ENCODE results near the gene VAV3.

VAV3 gene

GRCh38 chr1:107698161-107698560 is 266.8 kb downstream of the VAV3 start:
- no peak for TF ChIP-seq Cebpa-rat (IDR thresholded peaks at IDR 0.05)
- peaks cover 0 to 6% (median 0%) of the 10 kb centered on the region in 11 experiments; a peak in 2 of 22 replicates for H3K9me3 ChIP-seq (replicated peaks in 1 of 11)
- H3K4me1 ChIP-seq = 0 out of 20 replicates have a peak, but pooled peaks cover 0 to 5% (median 0%) of the 10 kb centered on the region in 10 experiments
- no peak overlapping the region for H3K4me3 ChIP-seq
- H3K9ac ChIP-seq = no peak overlapping the region
- no peak overlapping the region for H3K27ac ChIP-seq
- H3K27me3 ChIP-seq = no peaks in the 10 kb centered on the region
- H4K20me1 ChIP-seq = no peaks in the 10 kb centered on the region
- peaks cover 35 to 100% (median 87%) of the 10 kb centered on the region in 11 experiments for H3K36me3 ChIP-seq
- no peak overlapping the region for H3K4me2 ChIP-seq

GRCh38 chr1:107695341-107695740 is 269.6 kb downstream of the VAV3 start:
- Histone ChIP-seq H3K4me3 (no peak overlapping the region), H4K20me1 (no peaks in the 10 kb centered on the region), H3K36me3 (peaks cover 38 to 98% (median 82%) of the 10 kb centered on the region in 11 experiments), H3K9me3 (replicated peaks in 1 of 11) (peaks cover 0 to 4% (median 0%) of the 10 kb centered on the region in 11 experiments; a peak in 2 of 22 replicates), H3K9ac (no peak overlapping the region), H3K4me1 (0 out of 20 replicates have a peak, but pooled peaks cover 0 to 5% (median 0%) of the 10 kb centered on the region in 10 experiments), H3K4me2 (no peak overlapping the region), H3K27me3 (no peaks in the 10 kb centered on the region), H3K27ac (no peak overlapping the region)
- TF ChIP-seq Cebpa-rat (IDR thresholded peaks at IDR 0.05) = no peak

- no peak overlapping the region for H3K4me3 ChIP-seq
- no peaks in the 10 kb centered on the region for H3K27me3 ChIP-seq
- no peaks in the 10 kb centered on the region for H4K20me1 ChIP-seq
- H3K9ac ChIP-seq = no peak overlapping the region
- H3K9me3 ChIP-seq (replicated peaks in 1 of 11) = no peaks in the 10 kb centered on the region
- peaks cover 26 to 98% (median 72%) of the 10 kb centered on the region in 11 experiments for H3K36me3 ChIP-seq
- H3K4me2 ChIP-seq = no peak overlapping the region
- no peak for TF ChIP-seq Cebpa-rat (IDR thresholded peaks at IDR 0.05)
- H3K4me1 ChIP-seq = 0 out of 20 replicates have a peak, but pooled peaks cover 0 to 5% (median 0%) of the 10 kb centered on the region in 10 experiments
- no peak overlapping the region for H3K27ac ChIP-seq
Observed at GRCh38 chr1:107692580-107693345, 272.2 kb downstream of the VAV3 start.

- Histone ChIP-seq H3K27ac (no peak overlapping the region), H3K9ac (no peak overlapping the region), H3K9me3 (replicated peaks in 1 of 11) (no peaks in the 10 kb centered on the region), H3K4me2 (no peak overlapping the region), H3K36me3 (peaks cover 18 to 87% (median 59%) of the 10 kb centered on the region in 11 experiments; a peak in 20 of 22 replicates), H3K27me3 (no peaks in the 10 kb centered on the region), H3K4me3 (no peak overlapping the region), H4K20me1 (no peaks in the 10 kb centered on the region), H3K4me1 (0 out of 20 replicates have a peak, but pooled peaks cover 0 to 5% (median 0%) of the 10 kb centered on the region in 10 experiments)
- no peak for TF ChIP-seq Cebpa-rat (IDR thresholded peaks at IDR 0.05)
Observed at GRCh38 chr1:107691540-107691939, 273.4 kb downstream of the VAV3 start.

GRCh38 chr1:107690491-107690890 is 274.5 kb downstream of the VAV3 start:
- Histone ChIP-seq H3K9ac (no peak overlapping the region), H3K36me3 (peaks cover 18 to 81% (median 53%) of the 10 kb centered on the region in 11 experiments; a peak in 20 of 22 replicates), H3K9me3 (replicated peaks in 1 of 11) (no peaks in the 10 kb centered on the region), H3K4me1 (0 out of 20 replicates have a peak, but pooled peaks cover 0 to 2% (median 0%) of the 10 kb centered on the region in 10 experiments), H4K20me1 (no peaks in the 10 kb centered on the region), H3K27ac (no peak overlapping the region), H3K4me2 (no peak overlapping the region), H3K4me3 (no peak overlapping the region), H3K27me3 (no peaks in the 10 kb centered on the region)
- no peak for TF ChIP-seq Cebpa-rat (IDR thresholded peaks at IDR 0.05)

GRCh38 chr1:107689733-107690132 is 275.2 kb downstream of the VAV3 start:
- peaks cover 17 to 73% (median 46%) of the 10 kb centered on the region in 11 experiments; a peak in 20 of 22 replicates for H3K36me3 ChIP-seq
- H3K27me3 ChIP-seq = no peaks in the 10 kb centered on the region
- H3K9me3 ChIP-seq (replicated peaks in 1 of 11) = no peaks in the 10 kb centered on the region
- H3K4me3 ChIP-seq = no peak overlapping the region
- no peak overlapping the region for H3K4me2 ChIP-seq
- H3K9ac ChIP-seq = no peak overlapping the region
- no peaks in the 10 kb centered on the region for H4K20me1 ChIP-seq
- TF ChIP-seq Cebpa-rat (IDR thresholded peaks at IDR 0.05) = no peak
- H3K27ac ChIP-seq = no peak overlapping the region
- no peaks in the 10 kb centered on the region for H3K4me1 ChIP-seq

GRCh38 chr1:107689159-107689558 is 275.8 kb downstream of the VAV3 start:
- Histone ChIP-seq H3K27me3 (no peaks in the 10 kb centered on the region), H3K4me2 (no peak overlapping the region), H3K27ac (no peak overlapping the region), H3K9ac (no peak overlapping the region), H4K20me1 (no peaks in the 10 kb centered on the region), H3K9me3 (replicated peaks in 1 of 11) (no peaks in the 10 kb centered on the region), H3K36me3 (peaks cover 12 to 73% (median 44%) of the 10 kb centered on the region in 11 experiments; a peak in 20 of 22 replicates), H3K4me3 (no peak overlapping the region), H3K4me1 (no peaks in the 10 kb centered on the region)
- no peak for TF ChIP-seq Cebpa-rat (IDR thresholded peaks at IDR 0.05)

- H4K20me1 ChIP-seq = no peaks in the 10 kb centered on the region
- H3K36me3 ChIP-seq = peaks cover 11 to 72% (median 38%) of the 10 kb centered on the region in 11 experiments; a peak in 20 of 22 replicates
- H3K27ac ChIP-seq = no peak overlapping the region
- no peak for TF ChIP-seq Cebpa-rat (IDR thresholded peaks at IDR 0.05)
- H3K4me1 ChIP-seq = no peaks in the 10 kb centered on the region
- H3K4me2 ChIP-seq = no peak overlapping the region
- no peak overlapping the region for H3K9ac ChIP-seq
- H3K27me3 ChIP-seq = no peaks in the 10 kb centered on the region
- H3K4me3 ChIP-seq = no peak overlapping the region
- no peaks in the 10 kb centered on the region for H3K9me3 ChIP-seq (replicated peaks in 1 of 11)
Observed at GRCh38 chr1:107687849-107688753, 276.9 kb downstream of the VAV3 start.

- no peaks in the 10 kb centered on the region for H3K9me3 ChIP-seq (replicated peaks in 1 of 11)
- H3K9ac ChIP-seq = no peak overlapping the region
- H3K4me3 ChIP-seq = no peak overlapping the region
- H3K4me2 ChIP-seq = no peak overlapping the region
- no peak for TF ChIP-seq Cebpa-rat (IDR thresholded peaks at IDR 0.05)
- no peaks in the 10 kb centered on the region for H3K4me1 ChIP-seq
- no peaks in the 10 kb centered on the region for H4K20me1 ChIP-seq
- H3K27ac ChIP-seq = no peak overlapping the region
- H3K36me3 ChIP-seq = peaks cover 0 to 63% (median 23%) of the 10 kb centered on the region in 11 experiments; a peak in 17 of 22 replicates
- H3K27me3 ChIP-seq = no peaks in the 10 kb centered on the region
Observed at GRCh38 chr1:107683683-107684082, 281.3 kb downstream of the VAV3 start.

All from BLaER1 treated with 17β-estradiol and CSF1 and Interleukin-3, amounts not matched to agents 10 nM and 100 nM (cell line).